ENCODE results near the gene PHGDH.
A peak's percentile ranks its signal among the peaks of the same experiment; 100 is the strongest.

Gene PHGDH

DNA sequence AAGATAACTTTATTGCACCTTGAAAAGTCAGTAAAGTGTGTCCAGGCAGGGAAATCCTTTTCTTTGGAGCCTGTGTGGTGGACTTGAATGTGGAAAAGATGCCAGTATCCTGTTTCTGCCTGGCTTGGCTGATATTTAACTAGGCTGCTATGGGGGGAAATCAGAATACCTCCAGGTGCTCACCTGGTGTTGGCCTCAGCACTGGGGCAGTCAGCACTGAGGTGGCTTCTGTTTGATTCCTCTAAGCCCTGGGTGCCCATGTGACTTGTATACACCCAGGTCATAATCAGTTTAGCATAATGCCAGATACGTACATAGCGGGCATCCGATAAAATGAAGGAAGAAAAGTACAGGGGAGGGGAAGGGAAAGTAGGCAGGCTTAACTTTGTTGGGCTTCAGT lies 7.2 kb downstream of the PHGDH start:
- H3K4me3 ChIP-seq (ENCODE audit: low read depth, low read length), result no peak overlapping the region
- TF ChIP-seq, protein P1, sequence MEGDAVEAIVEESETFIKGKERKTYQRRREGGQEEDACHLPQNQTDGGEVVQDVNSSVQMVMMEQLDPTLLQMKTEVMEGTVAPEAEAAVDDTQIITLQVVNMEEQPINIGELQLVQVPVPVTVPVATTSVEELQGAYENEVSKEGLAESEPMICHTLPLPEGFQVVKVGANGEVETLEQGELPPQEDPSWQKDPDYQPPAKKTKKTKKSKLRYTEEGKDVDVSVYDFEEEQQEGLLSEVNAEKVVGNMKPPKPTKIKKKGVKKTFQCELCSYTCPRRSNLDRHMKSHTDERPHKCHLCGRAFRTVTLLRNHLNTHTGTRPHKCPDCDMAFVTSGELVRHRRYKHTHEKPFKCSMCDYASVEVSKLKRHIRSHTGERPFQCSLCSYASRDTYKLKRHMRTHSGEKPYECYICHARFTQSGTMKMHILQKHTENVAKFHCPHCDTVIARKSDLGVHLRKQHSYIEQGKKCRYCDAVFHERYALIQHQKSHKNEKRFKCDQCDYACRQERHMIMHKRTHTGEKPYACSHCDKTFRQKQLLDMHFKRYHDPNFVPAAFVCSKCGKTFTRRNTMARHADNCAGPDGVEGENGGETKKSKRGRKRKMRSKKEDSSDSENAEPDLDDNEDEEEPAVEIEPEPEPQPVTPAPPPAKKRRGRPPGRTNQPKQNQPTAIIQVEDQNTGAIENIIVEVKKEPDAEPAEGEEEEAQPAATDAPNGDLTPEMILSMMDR (IDR thresholded peaks at IDR 0.05; ENCODE audit: insufficient read depth, low read depth, low read length, missing control alignments), result no peak
- DNase-seq (ENCODE audit: low read depth), result no peak

GRCh38 chr1:119720866-119721440 lies 9.2 kb downstream of the PHGDH start:
- TF ChIP-seq, protein P1 (IDR thresholded peaks at IDR 0.05; ENCODE audit: insufficient read depth, low read depth, low read length, missing control alignments), result no peak
- H3K4me3 ChIP-seq (ENCODE audit: low read depth, low read length), result no peak overlapping the region
- no peak for DNase-seq (ENCODE audit: low read depth)

DNA sequence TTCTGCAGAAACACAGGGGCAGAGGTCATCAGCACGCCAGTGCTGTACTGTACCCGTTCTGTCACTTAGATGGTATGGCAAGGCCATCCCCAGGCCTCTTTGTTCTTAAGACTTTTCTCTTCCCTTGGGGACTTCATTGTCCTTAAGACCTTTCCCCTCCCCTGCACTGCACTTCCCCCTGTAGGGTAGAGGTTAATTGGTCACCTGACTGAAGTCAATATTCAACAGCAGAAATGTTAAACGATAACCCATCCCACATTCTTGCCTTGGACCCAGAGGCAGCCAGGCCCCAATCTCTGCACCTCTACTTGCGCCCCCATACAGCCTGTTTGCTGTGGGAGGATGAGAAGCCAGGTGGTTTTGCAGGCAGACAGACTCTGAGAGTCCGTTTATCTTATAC lies 10.2 kb downstream of the PHGDH start:
- DNase-seq (ENCODE audit: low read depth), result no peak
- TF ChIP-seq, protein P1 (IDR thresholded peaks at IDR 0.05; ENCODE audit: insufficient read depth, low read depth, low read length, missing control alignments), result no peak
- H3K4me3 ChIP-seq (ENCODE audit: low read depth, low read length), result no peak overlapping the region

DNA sequence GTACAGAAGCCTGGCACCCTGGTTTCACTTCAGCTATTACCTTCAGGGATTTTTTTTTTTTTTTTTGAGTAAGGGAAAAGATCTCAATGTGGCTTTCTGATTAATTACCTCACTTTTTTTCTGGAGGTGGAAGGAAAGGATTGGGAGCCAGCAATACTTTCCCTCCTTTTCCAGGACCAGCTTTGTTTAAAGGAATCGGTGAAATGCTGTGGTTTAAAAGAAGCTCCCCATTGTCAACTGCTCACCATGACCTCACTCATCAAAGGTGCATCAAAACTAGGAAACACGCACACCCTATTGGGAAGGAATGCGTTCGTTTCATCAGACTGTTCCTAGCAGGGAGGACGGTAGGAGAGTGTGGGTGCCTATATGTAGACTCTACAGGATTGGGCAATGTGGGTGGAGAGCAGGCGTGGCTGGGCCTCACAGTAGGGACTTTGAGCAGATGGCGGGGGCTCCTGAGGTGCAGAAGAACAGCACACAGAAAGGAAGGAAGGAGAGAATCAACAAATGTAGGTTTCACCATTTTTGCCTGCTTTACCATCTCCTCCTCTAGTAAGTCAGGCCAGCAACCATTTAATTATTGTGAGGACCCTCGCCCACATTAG lies 13.0 kb downstream of the PHGDH start:
- no peak overlapping the region for H3K4me3 ChIP-seq (ENCODE audit: low read depth, low read length)
- no peak for DNase-seq (ENCODE audit: low read depth)
- TF ChIP-seq, protein P1 (IDR thresholded peaks at IDR 0.05; ENCODE audit: insufficient read depth, low read depth, low read length, missing control alignments), result no peak

DNA sequence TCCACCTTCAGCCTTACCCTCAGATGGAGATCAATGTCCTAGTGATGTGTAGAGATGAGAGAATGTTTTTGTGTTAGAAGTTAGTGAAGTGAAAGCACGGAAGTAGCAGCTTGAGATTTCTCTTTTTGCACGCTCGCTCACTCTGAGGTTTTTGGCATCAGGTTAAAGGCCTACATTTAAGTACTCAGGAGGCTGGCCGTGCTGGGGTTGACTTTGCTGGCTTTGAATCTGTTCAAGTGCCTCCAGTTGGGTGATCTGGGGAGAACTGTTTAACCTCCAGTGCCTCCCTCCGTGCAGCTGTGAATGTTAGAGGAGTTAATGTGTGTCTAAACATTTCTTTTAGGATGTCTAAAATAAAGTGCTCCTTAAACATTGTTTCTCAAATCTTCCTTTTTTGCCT lies 13.9 kb downstream of the PHGDH start:
- no peak for DNase-seq (ENCODE audit: low read depth)
- H3K4me3 ChIP-seq (ENCODE audit: low read depth, low read length), result no peak overlapping the region
- TF ChIP-seq, protein P1 (IDR thresholded peaks at IDR 0.05; ENCODE audit: insufficient read depth, low read depth, low read length, missing control alignments), result no peak

DNA sequence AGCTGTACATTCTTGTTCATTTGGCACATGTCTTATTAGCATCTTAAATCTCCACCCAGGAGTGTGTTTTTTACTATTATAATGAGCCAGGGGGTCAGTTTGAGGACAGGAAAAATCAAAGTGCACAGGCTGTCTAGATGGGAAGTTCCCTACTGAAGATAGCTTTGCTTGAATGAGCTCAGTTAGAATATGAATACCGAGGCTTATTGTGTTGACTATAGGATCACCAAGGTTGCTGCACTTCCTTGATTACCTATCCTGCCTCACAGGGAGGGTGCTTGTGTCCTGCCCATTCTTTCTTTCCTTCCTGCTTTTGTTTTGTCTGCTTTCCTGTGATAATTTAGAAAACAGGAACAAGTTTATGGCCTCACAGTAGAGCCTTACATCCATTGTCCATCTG lies 16.3 kb downstream of the PHGDH start:
- TF ChIP-seq, protein P1 (IDR thresholded peaks at IDR 0.05; ENCODE audit: insufficient read depth, low read depth, low read length, missing control alignments), result no peak
- peak; percentile 11 for DNase-seq (ENCODE audit: low read depth)
- H3K4me3 ChIP-seq (ENCODE audit: low read depth, low read length), result no peak overlapping the region

DNA sequence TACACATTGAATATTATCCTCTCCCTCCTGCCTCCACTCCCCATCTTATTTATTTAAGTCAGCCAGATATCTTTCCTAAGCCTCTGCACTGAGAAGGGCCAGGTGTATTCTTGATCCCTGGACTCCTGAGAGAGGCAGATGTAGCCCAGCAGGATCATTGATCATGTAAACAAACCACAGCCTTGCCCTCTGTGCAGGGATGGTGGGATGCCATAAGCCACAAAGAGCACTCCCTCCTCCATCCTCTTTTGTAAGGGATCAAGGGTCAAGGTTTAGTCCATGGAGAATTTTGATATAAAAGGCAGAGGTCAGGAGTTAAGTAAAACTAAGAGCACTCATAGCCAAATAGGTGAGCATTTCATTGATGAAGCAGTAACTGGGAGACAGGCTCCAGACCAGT lies 17.3 kb downstream of the PHGDH start:
- TF ChIP-seq, protein P1 (IDR thresholded peaks at IDR 0.05; ENCODE audit: insufficient read depth, low read depth, low read length, missing control alignments), result no peak
- no peak overlapping the region for H3K4me3 ChIP-seq (ENCODE audit: low read depth, low read length)
- no peak for DNase-seq (ENCODE audit: low read depth)

Data from GM12865 (cell line).